Measurements from ENCODE around the gene LAMB3. TPM values are rescaled to one million over a fixed set of nuclear protein-coding genes. Genes with fewer than 3 reads are reported as not detected.

Gene LAMB3
- polyA plus RNA-seq, 1 of the 3 experiments (the other 2 are of a cell fraction): 18.0 TPM

- H3K4me3 ChIP-seq (ENCODE audit: low read depth in 2 of 2, low read length in 1 of 2): no peak overlapping the region
- H3K9me3 ChIP-seq: no peaks in the 10 kb centered on the region
- H3K4me1 ChIP-seq (ENCODE audit: control insufficient read depth in 1 of 2, insufficient read depth in 2 of 2, low read depth in 1 of 2, low read length in 1 of 2): peaks cover 5 to 17% of the 10 kb centered on the region in 2 experiments; a peak in 3 of 4 replicates
- peaks cover 0 to 3% of the 10 kb centered on the region in 2 experiments for H3K36me3 ChIP-seq (replicated peaks in 1 of 2; ENCODE audit: control insufficient read depth in 1 of 2, insufficient read depth in 2 of 2, low read length in 1 of 2)
- H2AFZ ChIP-seq (ENCODE audit: low read depth): no peak overlapping the region
- ChIA-PET CTCF (interaction anchor here (0.9 to 7.2 kb wide), 23 partner anchors 7 to 434 kb away, joined by 3 to 89 read pairs (median 4); partner anchors contain the start of gene CAMK1G), POLR2A (no interaction called here)
- H3K4me2 ChIP-seq: no peak overlapping the region
- H3K79me2 ChIP-seq (ENCODE audit: insufficient read depth): no peaks in the 10 kb centered on the region
- H3K9ac ChIP-seq: no peak overlapping the region
- H3F3A ChIP-seq (replicated peaks; ENCODE audit: insufficient read depth): no peaks in the 10 kb centered on the region
- WGBS (ENCODE audit: low lambda C conversion rate): 97% methylated on average over 10 of the region's 11 CpGs
- H4K20me1 ChIP-seq (ENCODE audit: insufficient read depth): no peaks in the 10 kb centered on the region
- no peaks in the 10 kb centered on the region for H3K9me2 ChIP-seq
- no peak for TF ChIP-seq MAX (IDR thresholded peaks at IDR 0.05; ENCODE audit: low read depth)
- TF ChIP-seq TCF12 (IDR thresholded peaks at IDR 0.05): no peak
- TF ChIP-seq NFIC (IDR thresholded peaks at IDR 0.05; ENCODE audit: borderline replicate concordance): no peak
- TF ChIP-seq FOXJ3 (CRISPR knock-in tag; IDR thresholded peaks at IDR 0.05): no peak
- TF ChIP-seq SMC3 (IDR thresholded peaks at IDR 0.05; ENCODE audit: low read depth, low read length): no peak
- no peak for TF ChIP-seq GATA2 (CRISPR knock-in tag; IDR thresholded peaks at IDR 0.05)
- TF ChIP-seq FOXM1 (IDR thresholded peaks at IDR 0.05; ENCODE audit: low read depth): no peak
- TF ChIP-seq YY1 (IDR thresholded peaks at IDR 0.05; ENCODE audit: low read depth): no peak
- no peak for TF ChIP-seq RFX5 (IDR thresholded peaks at IDR 0.05; ENCODE audit: low read length)
- TF ChIP-seq TAF1 (IDR thresholded peaks at IDR 0.05; ENCODE audit: borderline replicate concordance, low read depth, low read length): no peak
- TF ChIP-seq EP300 (IDR thresholded peaks at IDR 0.05; ENCODE audit: borderline replicate concordance in 1 of 2, low read depth in 1 of 2, low read length in 1 of 2): no peak
- TF ChIP-seq IRF3 (IDR thresholded peaks at IDR 0.05; ENCODE audit: low read depth, low read length): no peak
- no peak for TF ChIP-seq POLR2AphosphoS5 (IDR thresholded peaks at IDR 0.05; ENCODE audit: low read depth, low read length)
- no peak for TF ChIP-seq TEAD4 (IDR thresholded peaks at IDR 0.05; ENCODE audit: borderline replicate concordance, insufficient read depth)
- TF ChIP-seq RCOR1 (IDR thresholded peaks at IDR 0.05; ENCODE audit: low read length): no peak
- DNase-seq: no peak
- no peak overlapping the region for H3K27ac ChIP-seq (ENCODE audit: low read depth in 2 of 2, low read length in 1 of 2)
- H3K27me3 ChIP-seq (ENCODE audit: insufficient read depth): no peaks in the 10 kb centered on the region
Measured at GRCh38 chr1:209629621-209630382, 22.4 kb downstream of the LAMB3 start.

GRCh38 chr1:209628618-209629299, 23.5 kb downstream of the LAMB3 start:
- Histone ChIP-seq H3K9ac (no peak overlapping the region), H3K4me3 (ENCODE audit: low read depth in 2 of 2, low read length in 1 of 2) (no peak overlapping the region), H3K27me3 (ENCODE audit: insufficient read depth) (no peaks in the 10 kb centered on the region), H3K4me1 (ENCODE audit: control insufficient read depth in 1 of 2, insufficient read depth in 2 of 2, low read depth in 1 of 2, low read length in 1 of 2) (peaks cover 5 to 17% of the 10 kb centered on the region in 2 experiments; a peak in 3 of 4 replicates), H3K9me2 (no peaks in the 10 kb centered on the region), H3K36me3 (replicated peaks in 1 of 2; ENCODE audit: control insufficient read depth in 1 of 2, insufficient read depth in 2 of 2, low read length in 1 of 2) (peaks cover 0 to 3% of the 10 kb centered on the region in 2 experiments), H3K27ac (ENCODE audit: low read depth in 2 of 2, low read length in 1 of 2) (no peak overlapping the region), H3K79me2 (ENCODE audit: insufficient read depth) (no peaks in the 10 kb centered on the region), H4K20me1 (ENCODE audit: insufficient read depth) (no peaks in the 10 kb centered on the region), H3K9me3 (no peaks in the 10 kb centered on the region), H3K4me2 (no peak overlapping the region), H3F3A (replicated peaks; ENCODE audit: insufficient read depth) (no peaks in the 10 kb centered on the region), H2AFZ (ENCODE audit: low read depth) (no peak overlapping the region)
- TF ChIP-seq RCOR1 (IDR thresholded peaks at IDR 0.05; ENCODE audit: low read length): no peak
- TF ChIP-seq SIN3A (IDR thresholded peaks at IDR 0.05; ENCODE audit: borderline replicate concordance, low read depth, low read length): no peak
- no peak for TF ChIP-seq USF2 (IDR thresholded peaks at IDR 0.05; ENCODE audit: borderline replicate concordance, low read depth, low read length)
- no peak for TF ChIP-seq REST (IDR thresholded peaks at IDR 0.05; ENCODE audit: low read depth, low read length)
- no peak for TF ChIP-seq YY1 (IDR thresholded peaks at IDR 0.05; ENCODE audit: low read depth)
- no peak for TF ChIP-seq NFIC (IDR thresholded peaks at IDR 0.05; ENCODE audit: borderline replicate concordance)
- TF ChIP-seq TAF1 (IDR thresholded peaks at IDR 0.05; ENCODE audit: borderline replicate concordance, low read depth, low read length): no peak
- no peak for TF ChIP-seq GABPA (IDR thresholded peaks at IDR 0.05; ENCODE audit: low read depth)
- no peak for TF ChIP-seq CHD2 (IDR thresholded peaks at IDR 0.05; ENCODE audit: low read length, partially characterized antibody)
- no peak for DNase-seq
- 75% methylated on average over 7 of the region's 7 CpGs for WGBS (ENCODE audit: low lambda C conversion rate)
- ChIA-PET CTCF (interaction anchor here (0.8 to 7.2 kb wide), 24 partner anchors 8 to 76 kb away, joined by 3 to 89 read pairs (median 4); partner anchors contain the start of genes CAMK1G and HSD11B1), POLR2A (no interaction called here)
